MM.1S (cell line): ENCODE measurements around the gene CBLN1.

Source experiments
- DNase-seq: peaks from one replicate; pipeline ENCODE4 v3.0.0-alpha.2; 2015
- H2AFZ ChIP-seq: fragments of 300-600 bp; sonication (generic); 2 replicates; pipeline ENCODE4 v1.6.0; 2016; ENCODE audit warnings: antibody characterized with exemption, low read length
- H3F3A ChIP-seq: fragments of 300-600 bp; sonication (generic); 2 replicates; pipeline ENCODE4 v1.6.1; 2016; ENCODE audit warnings: mild to moderate bottlenecking, antibody characterized with exemption, low read length, moderate library complexity, mixed read lengths; ENCODE audit not compliant: insufficient read depth
- H3K27ac ChIP-seq: fragments of 300-600 bp; sonication (generic); 2 replicates; pipeline ENCODE4 v1.5.1; 2016; ENCODE audit warnings: mild to moderate bottlenecking, low read length
- H3K27me3 ChIP-seq: fragments of 300-600 bp; sonication (generic); replicated peaks from 2 replicates; pipeline ENCODE4 v1.6.0; 2016; ENCODE audit warnings: low read length; ENCODE audit not compliant: insufficient read depth
- H3K36me3 ChIP-seq: fragments of 300-600 bp; sonication (generic); replicated peaks from 2 replicates; pipeline ENCODE4 v1.6.1; 2016; ENCODE audit warnings: mild to moderate bottlenecking, low read length, mixed read lengths; ENCODE audit not compliant: insufficient read depth
- H3K4me1 ChIP-seq: fragments of 300-600 bp; sonication (generic); 2 replicates; pipeline ENCODE4 v1.6.1; 2016; ENCODE audit warnings: low read length, mixed read lengths
- H3K4me2 ChIP-seq: fragments of 300-600 bp; sonication (generic); 2 replicates; pipeline ENCODE4 v1.6.0; 2016; ENCODE audit warnings: low read depth, low read length
- H3K4me3 ChIP-seq: fragments of 300-600 bp; sonication (generic); 2 replicates; pipeline ENCODE4 v1.5.1; 2016; ENCODE audit warnings: low read length, mixed read lengths
- H3K79me2 ChIP-seq: fragments of 300-600 bp; sonication (generic); 2 replicates; pipeline ENCODE4 v1.6.1; 2016; ENCODE audit warnings: mixed run types, low read length, mixed read lengths
- H3K9ac ChIP-seq: fragments of 300-600 bp; sonication (generic); 2 replicates; pipeline ENCODE4 v1.6.1; 2016; ENCODE audit warnings: low read length, mixed read lengths
- H3K9me2 ChIP-seq: fragments of 300-600 bp; sonication (generic); replicated peaks from 2 replicates; pipeline ENCODE4 v1.6.1; 2016; ENCODE audit warnings: mild to moderate bottlenecking, low read length, mixed read lengths; ENCODE audit not compliant: insufficient read depth
- H3K9me3 ChIP-seq: fragments of 300-600 bp; sonication (generic); replicated peaks from 2 replicates; pipeline ENCODE4 v1.6.1; 2016; ENCODE audit warnings: mild to moderate bottlenecking, low read length, mixed read lengths; ENCODE audit not compliant: insufficient read depth
- H4K20me1 ChIP-seq: fragments of 300-600 bp; sonication (generic); 2 replicates; pipeline ENCODE4 v1.6.1; 2016; ENCODE audit warnings: mild to moderate bottlenecking, low read length, moderate library complexity, mixed read lengths; ENCODE audit not compliant: insufficient read depth
- EZH2 ChIP-seq: fragments of 300-600 bp; sonication (generic); optimal IDR thresholded peaks from 2 replicates; pipeline ENCODE3; 2017; ENCODE audit warnings: low read depth, mild to moderate bottlenecking, antibody characterized with exemption, low read length, mixed read lengths
- EZH2phosphoT487 ChIP-seq: fragments of 300-600 bp; sonication (generic); IDR thresholded peaks from 2 replicates; pipeline ENCODE4 v1.6.1; 2018; ENCODE audit warnings: antibody characterized with exemption, low read length
- TF ChIP-seq, protein P1 (sequence below): fragments of 300-600 bp; sonication (generic); IDR thresholded peaks from 2 replicates; pipeline ENCODE4 v1.5.1; 2016; ENCODE audit warnings: antibody characterized with exemption, low read length, mixed read lengths

The CBLN1 gene

DNA sequence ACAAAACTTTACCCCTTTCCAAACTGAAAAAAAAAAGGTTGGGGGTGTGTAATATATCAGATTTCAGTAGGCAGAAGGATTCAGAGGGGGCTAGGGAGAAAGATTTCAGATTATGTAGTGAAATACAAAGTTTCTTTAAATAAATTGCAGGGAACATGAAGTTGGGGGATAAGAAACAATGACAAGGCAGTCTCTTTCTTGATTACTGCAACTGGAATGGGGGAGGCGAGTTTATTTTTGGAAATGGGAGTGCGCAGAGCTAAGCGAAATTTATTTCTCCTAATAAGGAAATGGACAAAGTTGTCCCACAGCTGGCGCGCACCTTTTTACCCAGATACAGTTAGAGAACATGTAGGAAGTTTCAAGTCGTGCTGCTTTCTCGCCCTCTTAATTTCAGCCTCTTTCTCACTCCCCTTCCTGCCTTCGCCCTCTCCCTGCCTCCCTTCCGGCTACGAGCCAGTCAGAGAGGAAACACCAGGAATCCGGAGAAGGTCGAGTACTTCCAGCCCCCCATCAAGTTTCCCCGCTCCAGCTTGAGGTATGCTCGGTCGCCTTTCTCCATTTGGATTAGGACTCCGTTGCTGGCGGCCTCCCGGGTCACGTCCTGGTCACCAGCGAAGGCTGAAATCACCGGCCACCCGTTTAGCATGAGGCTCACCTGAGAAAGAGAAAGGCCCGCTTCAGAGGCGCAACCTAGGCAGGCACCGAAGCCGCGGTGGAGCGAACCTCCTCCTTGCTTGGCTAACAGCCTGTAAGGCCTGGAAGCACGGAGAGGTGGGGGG lies 2.5 kb downstream of the CBLN1 start:
- no peak for DNase-seq
- peak overlapping the region; percentile 13; the same call in 1 of the 2 replicates for H3K4me2 ChIP-seq

DNA sequence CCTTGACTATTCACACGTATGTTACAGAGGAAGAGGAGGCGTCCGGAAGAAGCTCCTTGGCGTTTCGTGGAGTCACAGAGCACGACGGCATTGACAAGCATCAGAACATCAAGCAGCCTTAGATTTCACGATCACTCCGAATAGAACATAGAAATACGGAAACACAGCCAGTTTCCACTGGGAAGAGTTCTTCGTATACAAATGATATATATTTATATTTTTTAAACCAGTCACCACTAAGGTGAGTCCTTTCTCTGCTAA lies 3.1 kb downstream of the CBLN1 start:
- Histone ChIP-seq H4K20me1 (no peaks in the 10 kb centered on the region), H3F3A (no peaks in the 10 kb centered on the region), H3K79me2 (no peaks in the 10 kb centered on the region), H3K4me2 (no peak overlapping the region), H2AFZ (no peak overlapping the region), H3K27ac (no peak overlapping the region), H3K4me1 (no peaks in the 10 kb centered on the region), H3K27me3 (peaks cover 52% of the 10 kb centered on the region), H3K9me2 (no peaks in the 10 kb centered on the region), H3K9me3 (no peaks in the 10 kb centered on the region), H3K9ac (no peak overlapping the region), H3K36me3 (no peaks in the 10 kb centered on the region), H3K4me3 (no peak overlapping the region)
- TF ChIP-seq EZH2phosphoT487: no peak
- TF ChIP-seq, protein P1, sequence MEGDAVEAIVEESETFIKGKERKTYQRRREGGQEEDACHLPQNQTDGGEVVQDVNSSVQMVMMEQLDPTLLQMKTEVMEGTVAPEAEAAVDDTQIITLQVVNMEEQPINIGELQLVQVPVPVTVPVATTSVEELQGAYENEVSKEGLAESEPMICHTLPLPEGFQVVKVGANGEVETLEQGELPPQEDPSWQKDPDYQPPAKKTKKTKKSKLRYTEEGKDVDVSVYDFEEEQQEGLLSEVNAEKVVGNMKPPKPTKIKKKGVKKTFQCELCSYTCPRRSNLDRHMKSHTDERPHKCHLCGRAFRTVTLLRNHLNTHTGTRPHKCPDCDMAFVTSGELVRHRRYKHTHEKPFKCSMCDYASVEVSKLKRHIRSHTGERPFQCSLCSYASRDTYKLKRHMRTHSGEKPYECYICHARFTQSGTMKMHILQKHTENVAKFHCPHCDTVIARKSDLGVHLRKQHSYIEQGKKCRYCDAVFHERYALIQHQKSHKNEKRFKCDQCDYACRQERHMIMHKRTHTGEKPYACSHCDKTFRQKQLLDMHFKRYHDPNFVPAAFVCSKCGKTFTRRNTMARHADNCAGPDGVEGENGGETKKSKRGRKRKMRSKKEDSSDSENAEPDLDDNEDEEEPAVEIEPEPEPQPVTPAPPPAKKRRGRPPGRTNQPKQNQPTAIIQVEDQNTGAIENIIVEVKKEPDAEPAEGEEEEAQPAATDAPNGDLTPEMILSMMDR: no peak
- no peak for TF ChIP-seq EZH2
- DNase-seq: no peak

More for the DNA sequence above, 2.5 kb downstream of the CBLN1 start:
- Histone ChIP-seq H3K36me3 (no peaks in the 10 kb centered on the region), H3K9me2 (no peaks in the 10 kb centered on the region), H3K27ac (no peak overlapping the region), H3K79me2 (no peaks in the 10 kb centered on the region), H4K20me1 (no peaks in the 10 kb centered on the region), H3K27me3 (peaks cover 52% of the 10 kb centered on the region), H3K4me1 (no peaks in the 10 kb centered on the region), H3F3A (no peaks in the 10 kb centered on the region), H3K9me3 (no peaks in the 10 kb centered on the region), H3K9ac (no peak overlapping the region), H3K4me3 (no peak overlapping the region), H2AFZ (no peak overlapping the region)
- TF ChIP-seq, protein P1: no peak
- TF ChIP-seq EZH2phosphoT487 (no peak), EZH2 (no peak)

DNA sequence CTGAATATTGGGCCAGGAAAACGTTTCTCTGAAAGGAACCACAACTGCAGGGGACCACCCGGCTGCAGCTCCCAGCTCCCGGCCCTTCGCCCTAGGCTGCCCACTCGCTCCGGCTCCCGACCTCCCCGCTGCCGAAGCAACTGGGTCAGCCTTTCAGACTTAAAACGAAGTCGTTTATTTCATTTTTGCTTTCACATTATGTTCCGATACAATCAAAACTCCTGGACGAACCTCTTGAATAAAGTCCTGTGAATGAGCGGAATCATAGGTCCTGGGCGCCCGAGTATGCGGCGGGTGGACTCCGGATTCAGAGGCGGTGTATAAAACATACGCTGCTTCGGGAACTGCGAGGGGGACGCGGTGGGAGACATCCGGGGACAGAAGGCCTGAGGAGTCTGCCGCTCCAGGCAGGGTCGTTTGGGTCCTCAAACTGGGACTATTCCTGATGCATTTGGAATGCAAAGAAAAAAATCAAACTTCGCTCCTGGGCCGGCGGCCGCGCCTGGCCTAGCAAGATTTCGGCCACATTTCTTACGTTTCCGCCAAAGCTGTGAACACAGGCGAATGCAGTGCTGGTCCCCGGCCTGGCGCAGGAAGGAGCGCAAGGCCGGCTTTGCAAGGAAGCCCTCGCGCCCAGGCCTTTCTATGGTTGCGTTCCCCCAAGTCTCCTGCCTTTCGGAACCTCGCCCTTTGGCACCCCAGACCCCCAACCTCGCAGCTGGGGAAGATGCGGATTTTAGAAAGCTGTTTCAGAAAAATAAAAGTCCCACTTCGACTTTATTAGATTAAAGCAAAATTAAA lies 3.7 kb downstream of the CBLN1 start:
- TF ChIP-seq EZH2 (no peak), EZH2phosphoT487 (no peak)
- TF ChIP-seq, protein P1: no peak
- no peaks in the 10 kb centered on the region for H3K4me1 ChIP-seq
- no peaks in the 10 kb centered on the region for H3K79me2 ChIP-seq
- H3K36me3 ChIP-seq: no peaks in the 10 kb centered on the region
- peaks cover 52% of the 10 kb centered on the region for H3K27me3 ChIP-seq
- no peak overlapping the region for H3K9ac ChIP-seq
- no peak overlapping the region for H3K4me3 ChIP-seq
- H3K9me3 ChIP-seq: no peaks in the 10 kb centered on the region
- H2AFZ ChIP-seq: no peak overlapping the region
- H3F3A ChIP-seq: no peaks in the 10 kb centered on the region
- H4K20me1 ChIP-seq: no peaks in the 10 kb centered on the region
- DNase-seq: no peak
- H3K4me2 ChIP-seq: no peak overlapping the region
- H3K9me2 ChIP-seq: no peaks in the 10 kb centered on the region
- no peak overlapping the region for H3K27ac ChIP-seq
